Loucy (cell line): Measurements from ENCODE around the gene INPP4A.

ENCODE experiments used
- H2AFZ ChIP-seq: fragments of 200-600 bp; sonication (generic); 2 replicates; pipeline ENCODE4 v1.6.0; 2016; ENCODE audit warnings: antibody characterized with exemption, mild to moderate bottlenecking, low read length, moderate library complexity
- H3F3A ChIP-seq: fragments of 200-600 bp; 2 replicates; pipeline ENCODE4 v1.6.0; 2016; ENCODE audit warnings: antibody characterized with exemption, low read depth, mild to moderate bottlenecking
- H3K27me3 ChIP-seq: fragments of 200-600 bp; sonication (generic); 2 replicates; pipeline ENCODE4 v1.6.1; 2014; ENCODE audit warnings: low read length, mild to moderate bottlenecking; ENCODE audit not compliant: insufficient read depth, poor library complexity, severe bottlenecking
- H3K36me3 ChIP-seq: fragments of 200-600 bp; sonication (generic); 2 replicates; pipeline ENCODE4 v1.6.1; 2016; ENCODE audit warnings: low read length; ENCODE audit not compliant: insufficient read depth
- H3K4me1 ChIP-seq: fragments of 200-600 bp; sonication (generic); 2 replicates; pipeline ENCODE4 v1.5.1; 2014; ENCODE audit warnings: low read length, mild to moderate bottlenecking; ENCODE audit not compliant: insufficient read depth, poor library complexity, severe bottlenecking
- H3K4me2 ChIP-seq: fragments of 200-600 bp; sonication (generic); 2 replicates; pipeline ENCODE4 v1.6.0; 2014; ENCODE audit warnings: antibody characterized with exemption, low read length, low read depth, mild to moderate bottlenecking; ENCODE audit not compliant: poor library complexity, severe bottlenecking
- H3K4me3 ChIP-seq: fragments of 200-600 bp; sonication (generic); 2 replicates; pipeline ENCODE4 v1.5.1; 2014; ENCODE audit warnings: low read length, mild to moderate bottlenecking, mixed read lengths; ENCODE audit not compliant: poor library complexity, severe bottlenecking
- H3K79me2 ChIP-seq: fragments of 200-600 bp; sonication (generic); 2 replicates; pipeline ENCODE4 v1.6.1; 2014; ENCODE audit warnings: low read length; ENCODE audit not compliant: insufficient read depth
- H3K9ac ChIP-seq: fragments of 200-600 bp; sonication (generic); 2 replicates; pipeline ENCODE4 v1.6.0; 2014; ENCODE audit warnings: mild to moderate bottlenecking, low read depth, low read length, moderate library complexity; ENCODE audit not compliant: poor library complexity, severe bottlenecking
- H3K9me2 ChIP-seq: fragments of 200-600 bp; sonication (generic); replicated peaks from 2 replicates; pipeline ENCODE4 v1.6.1; 2016; ENCODE audit warnings: low read depth, low read length, mixed read lengths
- H3K9me3 ChIP-seq: fragments of 200-600 bp; sonication (generic); 2 replicates; pipeline ENCODE4 v1.6.1; 2014; ENCODE audit warnings: mild to moderate bottlenecking, antibody characterized with exemption, low read length, low read depth; ENCODE audit not compliant: insufficient read depth
- H4K20me1 ChIP-seq: fragments of 200-600 bp; sonication (generic); 2 replicates; pipeline ENCODE4 v1.6.0; 2014; ENCODE audit warnings: antibody characterized with exemption, low read length, mild to moderate bottlenecking; ENCODE audit not compliant: insufficient read depth, poor library complexity, severe bottlenecking
- CTCF ChIP-seq: fragments of 200-600 bp; sonication (generic); conservative IDR thresholded peaks from 2 replicates; pipeline ENCODE4 v1.5.1; 2014; ENCODE audit warnings: mild to moderate bottlenecking, antibody characterized with exemption, low read length
- EZH2phosphoT487 ChIP-seq: fragments of 200-600 bp; IDR thresholded peaks from 2 replicates; pipeline ENCODE4 v1.6.1; 2018; ENCODE audit warnings: antibody characterized with exemption, mild to moderate bottlenecking, moderate library complexity, borderline replicate concordance

Gene INPP4A

GRCh38 chr2:98416383-98417159 lies 28.1 kb upstream of the INPP4A start:
- Histone ChIP-seq H3K9me3 (0 out of 2 replicates have a peak, but pooled peaks cover 3% of the 10 kb centered on the region), H3K4me2 (no peak overlapping the region), H3K79me2 (no peaks in the 10 kb centered on the region), H3K9me2 (no peaks in the 10 kb centered on the region), H3F3A (no peaks in the 10 kb centered on the region), H3K36me3 (no peaks in the 10 kb centered on the region), H3K4me3 (no peak overlapping the region), H2AFZ (no peak overlapping the region), H3K9ac (no peak overlapping the region), H3K27me3 (no peaks in the 10 kb centered on the region), H3K4me1 (no peaks in the 10 kb centered on the region), H4K20me1 (no peaks in the 10 kb centered on the region)
- TF ChIP-seq CTCF, result no peak
- no peak for TF ChIP-seq EZH2phosphoT487

- no peaks in the 10 kb centered on the region for H3F3A ChIP-seq
- TF ChIP-seq CTCF, result no peak
- TF ChIP-seq EZH2phosphoT487, result no peak
Observed at GRCh38 chr2:98419544-98419943, 25.1 kb upstream of the INPP4A start.

DNA sequence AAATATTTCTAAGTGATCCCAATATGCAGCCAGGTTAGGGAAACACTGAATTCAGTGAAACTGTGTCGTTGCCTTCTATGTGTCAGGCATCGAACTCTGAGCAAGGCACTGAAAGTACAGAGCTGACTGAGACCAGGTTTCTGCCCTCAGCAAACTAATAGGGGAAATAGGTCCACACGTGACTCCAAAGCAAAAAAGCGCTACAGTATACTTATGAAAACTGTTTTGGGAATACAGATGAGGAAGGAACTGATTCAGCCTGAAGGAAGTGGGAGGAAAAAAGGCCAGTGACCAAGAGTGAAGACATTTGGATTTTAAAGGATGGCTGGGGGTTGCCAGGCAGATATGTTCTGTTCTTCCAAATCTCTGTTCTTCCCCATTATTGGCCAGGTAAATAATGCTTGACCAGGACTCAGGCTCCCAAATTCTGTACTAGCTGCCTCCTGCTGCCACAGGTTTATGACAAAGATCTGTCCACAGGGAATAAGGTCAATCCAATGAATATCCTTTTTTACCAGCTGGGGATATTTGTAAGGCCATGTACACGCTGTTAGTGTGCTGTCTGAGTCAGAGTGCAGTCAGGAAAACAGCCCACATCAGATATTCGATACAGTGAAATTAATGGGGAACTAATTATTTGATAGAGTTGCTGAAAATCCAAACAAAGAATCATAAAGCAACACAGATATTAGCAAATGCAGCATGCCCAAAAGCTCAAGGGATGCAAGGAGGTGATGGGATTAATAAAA lies 24.5 kb upstream of the INPP4A start:
- H3K4me3 ChIP-seq, result no peak overlapping the region
- TF ChIP-seq CTCF (no peak), EZH2phosphoT487 (no peak)
- H3K27me3 ChIP-seq, result no peaks in the 10 kb centered on the region
- no peak overlapping the region for H3K4me2 ChIP-seq
- H2AFZ ChIP-seq, result no peak overlapping the region
- H4K20me1 ChIP-seq, result no peaks in the 10 kb centered on the region
- H3K9me2 ChIP-seq, result no peaks in the 10 kb centered on the region
- H3K4me1 ChIP-seq, result no peaks in the 10 kb centered on the region
- no peaks in the 10 kb centered on the region; the same call in none of the 2 replicates for H3K9me3 ChIP-seq
- H3K9ac ChIP-seq, result no peak overlapping the region
- H3K79me2 ChIP-seq, result no peaks in the 10 kb centered on the region
- H3F3A ChIP-seq, result no peaks in the 10 kb centered on the region
- no peaks in the 10 kb centered on the region for H3K36me3 ChIP-seq

More at GRCh38 chr2:98419544-98419943, 25.1 kb upstream of the INPP4A start:
- Histone ChIP-seq H3K4me3 (no peak overlapping the region), H3K4me1 (no peaks in the 10 kb centered on the region), H4K20me1 (no peaks in the 10 kb centered on the region), H3K79me2 (no peaks in the 10 kb centered on the region), H3K9me3 (peaks cover 3% of the 10 kb centered on the region), H3K36me3 (no peaks in the 10 kb centered on the region), H3K4me2 (no peak overlapping the region), H2AFZ (no peak overlapping the region), H3K9me2 (no peaks in the 10 kb centered on the region), H3K27me3 (no peaks in the 10 kb centered on the region), H3K9ac (no peak overlapping the region)
